Ascending aorta (tissue), 2 donors: Measurements from ENCODE around the gene PPFIA2. TPM values are rescaled to one million over a fixed set of nuclear protein-coding genes. Genes with fewer than 3 reads are reported as not detected.
"Not testable (repeated sequence)": the region's sequence is repeated elsewhere in the genome, so short reads cannot be mapped to it uniquely, and the experiment has no call there.

ENCODE experiments used
- DNase-seq, 2 donors: peaks; one replicate each; pipeline ENCODE4 v3.0.0-alpha.2; 2019; ENCODE audit warnings: low spot score in 2 of 2
- H3K27ac ChIP-seq, 2 donors: fragments of 200-600 bp; sonication (generic); one replicate each; pipeline ENCODE4 v1.5.1; 2016 to 2017; ENCODE audit warnings: mild to moderate bottlenecking in 1 of 2
- H3K27me3 ChIP-seq: fragments of 200-600 bp; sonication (generic); one replicate; pipeline ENCODE4 v1.5.1; 2017
- H3K36me3 ChIP-seq, 2 donors: fragments of 200-600 bp; sonication (generic); one replicate each; pipeline ENCODE4 v1.5.1; 2016
- H3K4me1 ChIP-seq, 2 donors: fragments of 200-600 bp; sonication (generic); one replicate each; pipeline ENCODE4 v1.5.1; 2016 to 2017; ENCODE audit warnings: mild to moderate bottlenecking in 1 of 2
- H3K4me3 ChIP-seq, 2 donors: fragments of 200-600 bp; sonication (generic); one replicate each; pipeline ENCODE4 v1.5.1; 2016 to 2017; ENCODE audit warnings: mild to moderate bottlenecking in 1 of 2
- H3K9me3 ChIP-seq, 2 donors: fragments of 200-600 bp; sonication (generic); one replicate each; pipeline ENCODE4 v1.5.1; 2016
- intact Hi-C: fragments of 100-400 bp; cut with DNase I; formaldehyde crosslinking; loops from one replicate; pipeline ENCODE4 v1.15.1; 2023
- total RNA-seq: library from RNA; depleted of rRNA; stranded (reverse); fragments of >200 nt; gene quantifications from one replicate; pipeline ENCODE4 v1.1.0, GENCODE V29; 2016
- TF ChIP-seq, protein P1 (sequence below), 3 experiments: fragments of 200-600 bp in 2 of 3; fragments of 450-650 bp in 1 of 3; sonication (generic) in 2 of 3; IDR thresholded peaks; one replicate each; pipeline ENCODE4 v1.5.1; 2016 to 2019; ENCODE audit warnings: antibody characterized with exemption in 3 of 3, mild to moderate bottlenecking in 1 of 3, moderate library complexity in 1 of 3

The PPFIA2 gene
- total RNA-seq, 1 donor from 2014 or later: 15.0 TPM

DNA sequence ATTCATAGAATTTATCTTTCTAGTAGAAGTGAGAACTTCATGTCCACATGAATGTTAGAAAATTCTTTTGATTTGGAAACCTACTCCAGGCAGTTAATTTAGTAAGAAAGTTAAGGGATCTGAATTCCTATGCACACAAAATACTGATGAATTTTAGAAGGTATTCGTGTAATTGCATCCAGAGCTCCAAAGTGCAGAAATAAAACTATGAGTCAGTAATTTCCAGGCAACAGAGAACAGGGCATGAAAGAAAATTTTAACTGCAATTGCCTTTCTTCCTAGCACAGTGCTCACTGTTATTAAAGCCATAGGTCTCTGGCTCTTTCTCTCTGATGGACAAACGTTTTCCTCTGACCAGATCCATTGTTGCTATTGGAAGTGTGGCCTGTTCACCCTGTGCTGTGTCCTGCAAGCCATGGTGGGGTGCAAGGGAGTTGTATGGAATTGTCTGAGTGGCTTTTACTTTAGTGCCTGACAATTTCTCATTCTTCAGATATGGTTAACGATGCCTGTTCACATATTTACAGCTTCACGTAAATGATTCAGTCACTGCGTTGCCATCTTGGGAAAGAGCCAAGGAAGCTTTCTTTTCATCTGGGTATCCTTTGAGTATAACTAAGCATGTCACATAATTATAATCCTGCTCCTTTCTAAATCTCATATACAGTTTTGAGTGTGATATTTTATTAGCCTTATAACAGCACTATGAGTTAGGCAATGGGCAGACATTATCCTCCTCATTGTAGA is 536.1 kb downstream of the PPFIA2 start:
- H3K4me3 ChIP-seq: no peak overlapping the region
- TF ChIP-seq, protein P1, sequence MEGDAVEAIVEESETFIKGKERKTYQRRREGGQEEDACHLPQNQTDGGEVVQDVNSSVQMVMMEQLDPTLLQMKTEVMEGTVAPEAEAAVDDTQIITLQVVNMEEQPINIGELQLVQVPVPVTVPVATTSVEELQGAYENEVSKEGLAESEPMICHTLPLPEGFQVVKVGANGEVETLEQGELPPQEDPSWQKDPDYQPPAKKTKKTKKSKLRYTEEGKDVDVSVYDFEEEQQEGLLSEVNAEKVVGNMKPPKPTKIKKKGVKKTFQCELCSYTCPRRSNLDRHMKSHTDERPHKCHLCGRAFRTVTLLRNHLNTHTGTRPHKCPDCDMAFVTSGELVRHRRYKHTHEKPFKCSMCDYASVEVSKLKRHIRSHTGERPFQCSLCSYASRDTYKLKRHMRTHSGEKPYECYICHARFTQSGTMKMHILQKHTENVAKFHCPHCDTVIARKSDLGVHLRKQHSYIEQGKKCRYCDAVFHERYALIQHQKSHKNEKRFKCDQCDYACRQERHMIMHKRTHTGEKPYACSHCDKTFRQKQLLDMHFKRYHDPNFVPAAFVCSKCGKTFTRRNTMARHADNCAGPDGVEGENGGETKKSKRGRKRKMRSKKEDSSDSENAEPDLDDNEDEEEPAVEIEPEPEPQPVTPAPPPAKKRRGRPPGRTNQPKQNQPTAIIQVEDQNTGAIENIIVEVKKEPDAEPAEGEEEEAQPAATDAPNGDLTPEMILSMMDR (IDR thresholded peaks at IDR 0.05): no peak
- H3K36me3 ChIP-seq: no peaks in the 10 kb centered on the region
- no peak for DNase-seq
- intact Hi-C loops: no loop called here
- H3K4me1 ChIP-seq: no peaks in the 10 kb centered on the region
- H3K9me3 ChIP-seq: no peaks in the 10 kb centered on the region
- H3K27ac ChIP-seq: no peak overlapping the region
- H3K27me3 ChIP-seq: no peaks in the 10 kb centered on the region

- TF ChIP-seq, protein P1 (IDR thresholded peaks at IDR 0.05): no peak
- DNase-seq: no peak
- Histone ChIP-seq H3K27me3 (no peaks in the 10 kb centered on the region), H3K27ac (no peak overlapping the region), H3K36me3 (no peaks in the 10 kb centered on the region), H3K4me1 (no peaks in the 10 kb centered on the region), H3K4me3 (no peak overlapping the region), H3K9me3 (no peaks in the 10 kb centered on the region)
- intact Hi-C loops: no loop called here
These were observed 537.5 kb downstream of the PPFIA2 start for GRCh38 chr12:81221681-81222080.

DNA sequence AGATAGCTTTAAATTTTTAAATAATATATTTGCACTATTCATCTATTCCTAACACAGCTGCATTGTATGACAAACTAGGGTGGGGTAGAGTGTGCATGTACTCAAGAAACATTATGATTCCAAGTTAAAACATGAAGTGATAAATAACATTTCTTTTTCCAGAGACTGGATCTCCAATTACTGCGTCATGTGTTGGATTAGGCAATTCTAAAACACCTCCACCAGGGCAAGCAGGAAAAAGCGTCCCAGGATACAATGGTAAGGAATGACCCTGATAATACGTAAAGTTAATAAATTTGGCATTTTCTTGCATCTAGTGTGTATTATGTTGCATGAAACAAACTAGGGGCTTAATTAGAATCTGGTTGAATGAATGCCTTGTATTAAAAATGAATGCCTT is 542.4 kb downstream of the PPFIA2 start:
- TF ChIP-seq, protein P1 (IDR thresholded peaks at IDR 0.05): no peak
- Histone ChIP-seq H3K27me3 (no peaks in the 10 kb centered on the region), H3K36me3 (no peaks in the 10 kb centered on the region), H3K9me3 (no peaks in the 10 kb centered on the region), H3K4me3 (no peak overlapping the region), H3K4me1 (no peaks in the 10 kb centered on the region), H3K27ac (no peak overlapping the region)
- no peak for DNase-seq
- intact Hi-C loops: no loop called here

DNA sequence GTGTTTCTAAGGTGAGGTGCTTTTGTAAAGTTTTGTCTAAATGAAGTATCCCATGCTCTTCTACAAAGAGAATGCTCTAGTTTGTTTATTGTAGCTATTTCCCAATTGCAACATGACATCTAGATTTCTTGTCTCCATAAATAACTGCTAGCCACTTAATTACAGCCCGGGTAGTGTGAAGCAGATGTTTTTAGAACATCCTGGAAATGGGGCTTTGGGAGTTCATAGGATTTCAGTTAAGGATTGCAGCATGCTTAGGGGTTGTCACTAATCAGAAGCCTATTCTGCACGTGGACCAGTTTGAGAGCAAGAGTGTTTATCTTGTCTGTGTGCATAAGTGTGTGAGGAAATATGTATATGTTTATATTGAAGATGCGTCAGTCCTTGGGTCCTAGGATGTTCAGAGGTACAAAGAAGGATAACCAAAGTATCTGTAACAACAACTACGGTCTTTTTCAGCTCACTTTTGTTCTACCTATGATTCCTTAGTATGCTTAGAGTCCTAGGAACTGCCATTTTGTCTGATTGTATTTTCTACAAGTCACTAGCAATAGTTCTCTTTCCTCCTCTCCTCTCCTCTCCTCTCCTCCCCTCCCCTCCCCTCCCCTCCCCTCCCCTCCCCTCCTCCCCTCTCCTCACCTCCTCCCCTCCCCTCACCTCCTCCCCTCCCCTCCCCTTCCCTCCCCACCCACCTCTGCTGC is 546.0 kb downstream of the PPFIA2 start:
- Histone ChIP-seq H3K27ac (no peak overlapping the region), H3K9me3 (no peaks in the 10 kb centered on the region), H3K36me3 (no peaks in the 10 kb centered on the region), H3K27me3 (no peaks in the 10 kb centered on the region), H3K4me3 (no peak overlapping the region), H3K4me1 (peaks cover 3 to 4% of the 10 kb centered on the region in 2 donors)
- TF ChIP-seq, protein P1 (IDR thresholded peaks at IDR 0.05): no peak
- intact Hi-C loops: no loop called here
- no peak for DNase-seq

DNA sequence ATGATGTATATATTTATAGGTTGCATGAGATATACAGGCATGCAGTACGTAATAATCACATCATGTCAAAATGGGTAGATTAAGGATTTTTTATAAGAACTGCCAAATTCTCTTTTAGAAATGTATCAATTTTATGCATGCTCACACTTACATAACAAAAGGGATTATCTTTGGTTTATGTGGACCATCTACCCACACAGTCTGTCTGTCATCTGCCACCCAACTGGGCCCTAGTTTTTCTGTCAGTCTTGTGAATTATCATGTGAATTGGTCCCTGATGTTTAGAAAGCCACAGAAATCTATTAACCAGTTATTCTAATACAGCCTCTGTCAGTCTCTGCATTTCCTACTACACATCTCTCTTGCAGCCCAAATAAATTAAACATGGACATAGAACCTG is 547.8 kb downstream of the PPFIA2 start:
- TF ChIP-seq, protein P1 (IDR thresholded peaks at IDR 0.05): no peak
- DNase-seq: no peak
- intact Hi-C loops: no loop called here
- Histone ChIP-seq H3K4me3 (no peak overlapping the region), H3K27me3 (no peaks in the 10 kb centered on the region), H3K9me3 (no peaks in the 10 kb centered on the region), H3K4me1 (peaks cover 3 to 4% of the 10 kb centered on the region in 2 donors), H3K27ac (no peak overlapping the region), H3K36me3 (no peaks in the 10 kb centered on the region)

DNA sequence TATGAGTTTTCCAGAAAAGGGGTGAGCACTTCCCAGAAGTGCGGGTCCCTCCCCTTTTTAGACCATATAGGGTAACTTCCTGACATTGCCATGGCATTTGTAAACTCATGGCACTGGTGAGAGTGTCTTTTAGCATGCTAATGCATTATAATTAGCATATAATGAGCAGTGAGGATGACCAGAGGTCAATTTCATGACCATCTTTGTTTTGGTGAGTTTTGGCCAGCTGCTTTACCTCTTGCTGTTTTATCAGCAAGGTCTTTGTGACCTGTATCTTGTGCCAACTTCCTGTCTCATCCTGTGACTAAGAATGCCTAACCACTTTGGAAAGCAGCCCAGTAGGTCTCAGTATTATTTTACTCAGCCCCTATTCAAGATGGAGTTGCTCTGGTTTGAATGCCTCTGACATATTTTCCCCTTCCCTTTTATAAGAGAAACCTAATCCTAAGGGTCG is 549.4 kb downstream of the PPFIA2 start:
- H3K27ac ChIP-seq, H3K27me3 ChIP-seq, H3K36me3 ChIP-seq, H3K9me3 ChIP-seq, H3K4me1 ChIP-seq, intact Hi-C loops, DNase-seq, H3K4me3 ChIP-seq: not testable (repeated sequence)
